Skeletal muscle tissue (tissue), 4 donors: ENCODE measurements around the gene IWS1. TPM values are rescaled to one million over a fixed set of nuclear protein-coding genes. Genes with fewer than 3 reads are reported as not detected.

Source experiments
- H3K27ac ChIP-seq: one replicate; pipeline ENCODE4 v1.7.0; 2013; ENCODE audit warnings: mild to moderate bottlenecking, low read depth, low read length, inconsistent platforms
- H3K27me3 ChIP-seq, 3 donors: one replicate each; pipeline ENCODE4 v1.7.0; 2013; ENCODE audit warnings: low read length in 3 of 3; ENCODE audit not compliant: control insufficient read depth in 3 of 3, insufficient read depth in 3 of 3
- H3K36me3 ChIP-seq, 3 donors: one replicate each; pipeline ENCODE4 v1.7.0; 2013; ENCODE audit warnings: low read length in 3 of 3; ENCODE audit not compliant: control insufficient read depth in 3 of 3, insufficient read depth in 3 of 3
- H3K4me1 ChIP-seq, 3 donors: one replicate each; pipeline ENCODE4 v1.7.0; 2013; ENCODE audit warnings: low read length in 3 of 3, mild to moderate bottlenecking in 3 of 3; ENCODE audit not compliant: control insufficient read depth in 3 of 3, insufficient read depth in 3 of 3
- H3K4me3 ChIP-seq, 3 donors: one replicate each; pipeline ENCODE4 v1.7.0; 2013; ENCODE audit warnings: low read length in 3 of 3
- H3K9ac ChIP-seq, 3 donors: one replicate each; pipeline ENCODE4 v1.7.0; 2013; ENCODE audit warnings: low read length in 3 of 3, mild to moderate bottlenecking in 3 of 3, moderate library complexity in 2 of 3, low read depth in 1 of 3
- H3K9me3 ChIP-seq, 3 donors: one replicate each; pipeline ENCODE4 v1.7.0; 2013; ENCODE audit warnings: low read length in 3 of 3; ENCODE audit not compliant: control insufficient read depth in 3 of 3
- total RNA-seq: library from RNA; depleted of rRNA; stranded (reverse); fragments of >200 nt; gene quantifications from one replicate; pipeline ENCODE4 v1.2.3, GENCODE V29; 2014
- donor health status: Osteomylitis.

The IWS1 gene
- total RNA-seq, 1 donor from 2014 or later = 24.5 TPM

DNA sequence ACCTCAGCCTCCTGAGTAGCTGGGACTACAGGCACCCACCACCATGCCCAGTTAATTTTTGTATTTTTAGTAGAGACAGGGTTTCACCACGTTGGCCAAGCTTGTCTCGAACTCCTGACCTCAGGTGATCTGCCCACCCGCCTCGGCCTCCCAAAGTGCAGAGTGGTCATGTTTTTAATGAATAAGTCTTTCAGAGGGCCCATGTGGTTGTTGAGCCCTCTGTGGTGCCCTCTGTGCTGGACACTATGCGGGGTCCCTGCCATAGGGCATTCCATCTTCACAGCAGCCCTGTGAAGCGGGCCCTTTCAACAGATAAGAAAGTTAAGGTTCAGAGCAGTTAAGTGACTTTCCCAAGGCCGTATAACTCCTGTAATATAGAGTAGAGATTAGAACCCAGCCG lies 35.1 kb upstream of the IWS1 start:
- Histone ChIP-seq H3K4me1 (peaks cover 5 to 8% (median 5%) of the 10 kb centered on the region in 3 donors), H3K9ac (no peak overlapping the region), H3K27me3 (no peaks in the 10 kb centered on the region), H3K27ac (no peak overlapping the region), H3K9me3 (no peaks in the 10 kb centered on the region), H3K4me3 (no peak overlapping the region), H3K36me3 (no peaks in the 10 kb centered on the region)

DNA sequence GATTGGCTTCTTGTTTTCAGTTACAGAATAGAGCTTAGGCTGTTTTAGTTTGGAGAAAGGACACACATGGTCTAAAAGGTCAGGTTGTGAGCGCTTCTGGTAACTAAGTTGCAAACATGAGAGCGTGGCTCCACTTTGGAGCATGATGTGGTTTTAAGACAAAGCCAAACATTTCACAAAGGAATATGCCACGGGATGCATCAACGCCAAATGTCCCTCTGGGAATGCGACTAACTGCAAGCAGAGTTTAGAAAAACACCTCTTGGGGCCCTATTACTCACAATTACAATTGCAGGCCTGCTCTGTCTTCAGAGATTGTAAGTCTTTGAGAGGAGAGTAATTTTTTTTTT lies 34.6 kb upstream of the IWS1 start:
- H3K27ac ChIP-seq = no peak overlapping the region
- peak overlapping the region in 1 of 3 donors; percentile 25 for H3K9ac ChIP-seq
- H3K27me3 ChIP-seq = no peaks in the 10 kb centered on the region
- peaks cover 5 to 8% (median 5%) of the 10 kb centered on the region in 3 donors for H3K4me1 ChIP-seq
- H3K36me3 ChIP-seq = no peaks in the 10 kb centered on the region
- H3K4me3 ChIP-seq = no peak overlapping the region
- no peaks in the 10 kb centered on the region for H3K9me3 ChIP-seq

DNA sequence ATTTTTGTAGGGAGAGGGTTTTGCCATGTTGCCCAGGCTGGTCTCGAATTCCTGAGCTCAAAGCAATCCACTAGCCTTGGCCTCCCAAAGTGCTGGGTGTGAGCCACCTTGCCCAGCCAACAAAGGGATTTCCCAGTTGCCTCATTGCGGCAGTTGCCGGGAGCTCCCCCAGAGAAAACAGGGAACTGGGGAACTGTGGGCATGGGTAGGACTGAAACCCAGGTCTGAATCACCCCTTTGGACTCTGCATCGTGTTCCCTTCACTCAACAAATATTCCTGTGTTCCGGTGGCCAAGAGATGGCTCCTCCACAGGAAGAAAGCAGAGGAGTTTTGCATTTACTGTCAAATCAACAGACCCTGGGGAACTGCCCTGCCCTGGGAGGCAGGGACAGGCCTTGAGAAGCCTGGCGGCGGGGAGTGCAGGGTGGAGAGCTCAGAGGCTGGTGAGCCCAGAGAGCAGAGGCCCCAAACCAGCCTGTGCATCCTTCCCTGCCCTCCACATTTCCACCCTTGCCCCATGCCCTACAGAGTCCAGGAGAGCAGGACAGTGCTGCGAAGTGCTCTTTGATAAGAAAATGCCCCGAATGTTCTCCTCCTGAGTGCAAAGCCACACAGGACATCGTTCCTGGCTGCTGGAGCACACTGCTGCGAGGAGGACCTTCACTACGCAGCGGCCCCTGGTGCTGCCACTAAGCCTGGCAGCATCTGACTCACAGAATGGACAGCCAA lies 34.1 kb upstream of the IWS1 start:
- Histone ChIP-seq H3K27me3 (no peaks in the 10 kb centered on the region), H3K4me3 (no peak overlapping the region), H3K9me3 (no peaks in the 10 kb centered on the region), H3K4me1 (peaks cover 5 to 8% (median 5%) of the 10 kb centered on the region in 3 donors), H3K36me3 (no peaks in the 10 kb centered on the region), H3K27ac (no peak overlapping the region), H3K9ac (peak overlapping the region in 1 of 3 donors; percentile 25)

DNA sequence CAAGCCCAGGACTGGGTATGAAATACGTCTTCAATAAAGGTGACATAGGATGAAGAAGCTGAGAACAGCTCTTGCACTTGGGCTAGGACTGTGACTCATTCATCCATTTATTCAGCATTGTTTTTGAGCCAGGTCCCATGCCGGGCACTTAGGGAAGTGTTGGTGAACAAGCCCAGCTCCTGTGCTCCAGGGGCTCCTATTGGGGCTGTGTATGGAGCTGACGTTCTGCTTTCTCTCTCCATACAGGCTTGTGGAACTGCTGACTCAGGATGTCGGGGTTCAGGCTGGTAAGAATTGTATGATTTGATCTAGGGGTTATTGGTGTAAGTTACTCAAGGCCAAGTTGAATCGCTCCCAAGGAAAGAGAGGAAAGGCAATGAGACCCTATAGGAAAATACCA lies 33.2 kb upstream of the IWS1 start:
- Histone ChIP-seq H3K4me1 (peaks cover 5 to 8% (median 5%) of the 10 kb centered on the region in 3 donors), H3K9me3 (no peaks in the 10 kb centered on the region), H3K36me3 (no peaks in the 10 kb centered on the region), H3K27ac (no peak overlapping the region), H3K9ac (no peak overlapping the region), H3K4me3 (no peak overlapping the region), H3K27me3 (no peaks in the 10 kb centered on the region)

DNA sequence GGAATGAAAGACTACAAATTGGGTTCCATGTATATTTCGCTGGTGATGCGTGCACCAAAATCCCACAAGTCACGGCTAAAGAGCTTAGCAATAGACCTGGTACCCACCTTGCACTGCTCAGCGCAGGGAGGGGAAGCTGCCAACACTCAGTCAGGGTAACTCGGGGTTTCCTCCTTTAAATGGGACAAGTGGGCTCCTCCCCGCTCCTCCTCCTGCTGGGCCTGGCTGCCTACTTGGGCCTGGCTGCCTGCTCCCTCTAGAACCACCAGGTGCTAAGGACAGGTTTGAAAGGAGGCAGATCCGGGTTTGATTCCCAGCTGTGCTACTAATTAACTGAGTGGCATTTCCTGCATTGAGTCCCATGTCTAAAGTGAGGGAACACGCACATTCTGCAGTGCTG lies 32.6 kb upstream of the IWS1 start:
- Histone ChIP-seq H3K4me3 (no peak overlapping the region), H3K27ac (no peak overlapping the region)

DNA sequence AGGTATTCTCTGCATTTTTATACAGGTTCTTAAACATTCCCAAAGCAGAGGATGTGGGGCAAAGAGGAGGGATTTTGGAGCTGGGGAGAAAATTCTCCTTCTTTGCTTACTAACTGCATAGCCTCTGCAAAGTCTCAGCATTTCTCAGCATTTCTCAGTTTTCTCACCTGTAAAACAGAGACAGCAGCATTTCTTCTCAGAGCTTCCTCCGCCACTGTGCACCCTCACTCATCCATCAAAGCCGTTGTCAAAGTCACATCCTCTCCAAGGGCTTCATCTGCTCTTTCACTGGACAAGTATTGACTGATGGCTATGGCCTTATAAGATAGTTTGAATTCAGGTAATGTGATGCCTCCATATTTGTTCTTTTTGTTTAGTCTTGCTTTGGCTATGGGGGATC lies 26.6 kb upstream of the IWS1 start:
- Histone ChIP-seq H3K27ac (no peak overlapping the region), H3K36me3 (no peaks in the 10 kb centered on the region), H3K9me3 (no peaks in the 10 kb centered on the region), H3K4me3 (no peak overlapping the region), H3K9ac (no peak overlapping the region), H3K27me3 (no peaks in the 10 kb centered on the region), H3K4me1 (no peaks in the 10 kb centered on the region)

More for the DNA sequence above, 32.6 kb upstream of the IWS1 start:
- no peaks in the 10 kb centered on the region for H3K9me3 ChIP-seq
- H3K4me1 ChIP-seq = peaks cover 5 to 8% (median 5%) of the 10 kb centered on the region in 3 donors
- H3K27me3 ChIP-seq = no peaks in the 10 kb centered on the region
- no peaks in the 10 kb centered on the region for H3K36me3 ChIP-seq
- H3K9ac ChIP-seq = no peak overlapping the region

DNA sequence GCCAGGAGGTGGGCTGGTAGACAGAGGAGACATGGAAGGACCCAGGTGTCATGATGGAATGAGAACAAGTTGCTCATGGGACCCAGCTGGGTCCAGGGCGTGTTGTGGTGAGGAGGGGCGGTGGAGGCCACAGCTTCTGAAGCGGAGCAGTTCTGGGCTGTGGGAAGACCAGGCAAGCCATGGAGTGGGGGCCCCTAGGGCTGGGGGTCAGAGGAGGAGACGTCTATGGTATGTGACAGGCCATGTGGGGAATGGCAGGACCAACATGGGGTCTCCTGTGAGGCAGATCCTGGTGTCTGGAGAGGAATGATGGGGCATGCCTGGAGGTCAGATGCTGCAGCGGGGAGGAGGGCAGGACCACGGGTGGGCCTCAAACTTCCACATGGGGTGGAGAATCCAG lies 26.0 kb upstream of the IWS1 start:
- no peaks in the 10 kb centered on the region for H3K36me3 ChIP-seq
- H3K4me3 ChIP-seq = no peak overlapping the region
- H3K9me3 ChIP-seq = no peaks in the 10 kb centered on the region
- no peaks in the 10 kb centered on the region for H3K4me1 ChIP-seq
- H3K27me3 ChIP-seq = no peaks in the 10 kb centered on the region
- H3K27ac ChIP-seq = no peak overlapping the region
- H3K9ac ChIP-seq = no peak overlapping the region

DNA sequence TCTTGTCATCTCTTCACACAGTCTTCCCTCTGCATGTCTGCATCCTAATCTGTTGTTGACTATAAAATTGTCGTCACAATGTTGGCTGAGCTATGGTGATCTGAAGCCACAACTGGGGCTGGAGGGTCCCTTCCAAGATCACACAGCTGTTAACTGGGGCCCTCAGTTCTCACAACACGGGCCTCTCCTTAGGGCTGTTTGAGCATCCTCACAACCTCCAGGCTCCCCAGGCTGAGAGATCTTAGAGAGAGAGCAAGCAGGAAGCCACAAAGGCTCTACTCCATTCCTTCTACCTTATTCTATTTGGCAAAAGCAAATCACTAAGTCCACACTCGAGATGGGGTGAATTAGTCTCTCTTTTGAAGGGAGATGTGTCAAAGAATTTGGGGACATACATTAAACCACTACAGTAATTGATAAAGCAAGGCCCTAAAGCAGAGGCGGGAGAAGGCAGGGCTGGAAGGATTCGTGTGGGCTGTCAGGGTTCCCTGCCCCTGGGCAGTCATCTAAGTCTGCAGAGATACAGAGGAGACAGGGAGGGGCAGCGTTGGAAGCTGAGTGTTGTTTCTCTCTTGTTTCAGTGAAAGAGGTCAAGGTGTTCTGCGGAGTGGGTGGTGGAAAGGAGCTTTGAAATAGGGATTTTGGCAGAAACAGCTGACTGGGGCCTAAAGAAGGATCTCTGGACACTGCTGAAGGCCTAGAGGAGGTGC lies 25.1 kb upstream of the IWS1 start:
- H3K4me3 ChIP-seq = no peak overlapping the region
- no peak overlapping the region for H3K9ac ChIP-seq
- H3K9me3 ChIP-seq = no peaks in the 10 kb centered on the region
- H3K27me3 ChIP-seq = no peaks in the 10 kb centered on the region
- H3K27ac ChIP-seq = no peak overlapping the region
- H3K4me1 ChIP-seq = no peaks in the 10 kb centered on the region
- no peaks in the 10 kb centered on the region for H3K36me3 ChIP-seq

DNA sequence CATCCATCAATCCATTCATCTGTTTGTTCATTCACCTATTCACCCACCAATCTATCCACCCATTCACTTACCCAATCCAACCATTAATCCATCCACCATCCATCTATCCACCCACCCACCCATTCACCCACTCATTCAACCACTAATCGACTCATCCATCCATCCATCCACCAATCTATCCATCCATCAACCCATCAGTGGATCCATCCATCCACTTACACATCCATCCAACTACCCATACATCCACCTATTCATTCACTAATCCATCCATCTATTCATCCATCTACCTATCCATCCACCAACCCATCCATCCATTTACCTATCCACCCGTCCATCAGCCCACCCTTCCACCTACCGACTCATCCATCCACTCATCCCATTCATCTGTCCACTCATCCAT lies 20.5 kb upstream of the IWS1 start:
- no peaks in the 10 kb centered on the region for H3K9me3 ChIP-seq
- no peak overlapping the region for H3K27ac ChIP-seq
- H3K4me3 ChIP-seq = no peak overlapping the region
- H3K4me1 ChIP-seq = peaks cover 0 to 2% (median 0%) of the 10 kb centered on the region in 3 donors
- peaks cover 0 to under 1% (median 0%) of the 10 kb centered on the region in 3 donors for H3K27me3 ChIP-seq
- H3K36me3 ChIP-seq = no peaks in the 10 kb centered on the region
- H3K9ac ChIP-seq = no peak overlapping the region

DNA sequence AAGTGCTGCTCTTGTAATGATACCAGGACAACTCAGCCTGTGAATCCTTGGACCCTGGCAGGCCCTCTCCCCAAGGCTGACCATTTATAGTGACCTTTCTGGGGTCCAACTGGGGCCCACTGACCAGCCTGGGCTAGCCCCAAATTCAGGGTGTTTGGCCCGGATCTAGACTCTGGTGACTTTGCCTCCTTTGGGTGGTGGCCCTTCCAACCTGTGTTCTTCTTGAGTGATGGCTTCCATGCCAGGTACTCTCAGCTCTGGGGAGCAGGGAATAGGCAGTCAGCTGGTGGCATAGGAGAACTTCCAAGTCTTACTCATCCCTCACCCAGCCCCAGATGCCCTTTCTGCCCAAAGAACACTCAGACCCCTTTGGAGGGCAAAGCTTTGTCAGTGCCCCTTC lies 19.5 kb upstream of the IWS1 start:
- Histone ChIP-seq H3K4me1 (peaks cover 0 to 2% (median 0%) of the 10 kb centered on the region in 3 donors), H3K36me3 (no peaks in the 10 kb centered on the region), H3K4me3 (no peak overlapping the region), H3K9me3 (no peaks in the 10 kb centered on the region), H3K9ac (no peak overlapping the region), H3K27ac (no peak overlapping the region), H3K27me3 (peaks cover 0 to 5% (median 0%) of the 10 kb centered on the region in 3 donors)
